ENCODE data around the gene AP1S3.

DNA sequence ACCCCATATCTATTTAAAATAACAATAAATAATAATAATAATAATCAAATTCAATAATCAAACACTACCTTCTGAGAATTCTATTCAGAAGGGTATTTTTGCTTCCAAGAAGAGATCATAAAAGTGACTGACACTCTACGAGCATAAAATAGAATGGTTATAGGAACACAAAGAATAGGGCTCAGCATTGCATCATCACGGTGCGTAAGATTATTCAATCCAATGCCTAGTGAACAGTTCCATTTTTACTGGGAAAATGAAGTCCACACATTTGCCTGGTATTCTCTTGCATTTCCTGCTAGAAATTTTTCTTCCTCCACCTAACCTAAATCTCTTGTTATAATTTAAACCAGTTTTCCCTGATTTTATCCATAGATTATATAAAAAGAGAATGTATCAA, 55.8 kb downstream of the AP1S3 start:
- TF ChIP-seq SMAD3 (CRISPR knock-in tag; IDR thresholded peaks at IDR 0.05; ENCODE audit: borderline replicate concordance): no peak
- TF ChIP-seq, protein P1, sequence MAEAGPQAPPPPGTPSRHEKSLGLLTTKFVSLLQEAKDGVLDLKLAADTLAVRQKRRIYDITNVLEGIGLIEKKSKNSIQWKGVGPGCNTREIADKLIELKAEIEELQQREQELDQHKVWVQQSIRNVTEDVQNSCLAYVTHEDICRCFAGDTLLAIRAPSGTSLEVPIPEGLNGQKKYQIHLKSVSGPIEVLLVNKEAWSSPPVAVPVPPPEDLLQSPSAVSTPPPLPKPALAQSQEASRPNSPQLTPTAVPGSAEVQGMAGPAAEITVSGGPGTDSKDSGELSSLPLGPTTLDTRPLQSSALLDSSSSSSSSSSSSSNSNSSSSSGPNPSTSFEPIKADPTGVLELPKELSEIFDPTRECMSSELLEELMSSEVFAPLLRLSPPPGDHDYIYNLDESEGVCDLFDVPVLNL (CRISPR knock-in tag; IDR thresholded peaks at IDR 0.05; ENCODE audit: borderline replicate concordance, low read depth): no peak
- TF ChIP-seq, protein P2, sequence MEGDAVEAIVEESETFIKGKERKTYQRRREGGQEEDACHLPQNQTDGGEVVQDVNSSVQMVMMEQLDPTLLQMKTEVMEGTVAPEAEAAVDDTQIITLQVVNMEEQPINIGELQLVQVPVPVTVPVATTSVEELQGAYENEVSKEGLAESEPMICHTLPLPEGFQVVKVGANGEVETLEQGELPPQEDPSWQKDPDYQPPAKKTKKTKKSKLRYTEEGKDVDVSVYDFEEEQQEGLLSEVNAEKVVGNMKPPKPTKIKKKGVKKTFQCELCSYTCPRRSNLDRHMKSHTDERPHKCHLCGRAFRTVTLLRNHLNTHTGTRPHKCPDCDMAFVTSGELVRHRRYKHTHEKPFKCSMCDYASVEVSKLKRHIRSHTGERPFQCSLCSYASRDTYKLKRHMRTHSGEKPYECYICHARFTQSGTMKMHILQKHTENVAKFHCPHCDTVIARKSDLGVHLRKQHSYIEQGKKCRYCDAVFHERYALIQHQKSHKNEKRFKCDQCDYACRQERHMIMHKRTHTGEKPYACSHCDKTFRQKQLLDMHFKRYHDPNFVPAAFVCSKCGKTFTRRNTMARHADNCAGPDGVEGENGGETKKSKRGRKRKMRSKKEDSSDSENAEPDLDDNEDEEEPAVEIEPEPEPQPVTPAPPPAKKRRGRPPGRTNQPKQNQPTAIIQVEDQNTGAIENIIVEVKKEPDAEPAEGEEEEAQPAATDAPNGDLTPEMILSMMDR (IDR thresholded peaks at IDR 0.05): no peak
- no peak for TF ChIP-seq NR3C1 (CRISPR knock-in tag; conservative IDR thresholded peaks at IDR 0.05; ENCODE audit: low read depth)
- TF ChIP-seq, protein P3, sequence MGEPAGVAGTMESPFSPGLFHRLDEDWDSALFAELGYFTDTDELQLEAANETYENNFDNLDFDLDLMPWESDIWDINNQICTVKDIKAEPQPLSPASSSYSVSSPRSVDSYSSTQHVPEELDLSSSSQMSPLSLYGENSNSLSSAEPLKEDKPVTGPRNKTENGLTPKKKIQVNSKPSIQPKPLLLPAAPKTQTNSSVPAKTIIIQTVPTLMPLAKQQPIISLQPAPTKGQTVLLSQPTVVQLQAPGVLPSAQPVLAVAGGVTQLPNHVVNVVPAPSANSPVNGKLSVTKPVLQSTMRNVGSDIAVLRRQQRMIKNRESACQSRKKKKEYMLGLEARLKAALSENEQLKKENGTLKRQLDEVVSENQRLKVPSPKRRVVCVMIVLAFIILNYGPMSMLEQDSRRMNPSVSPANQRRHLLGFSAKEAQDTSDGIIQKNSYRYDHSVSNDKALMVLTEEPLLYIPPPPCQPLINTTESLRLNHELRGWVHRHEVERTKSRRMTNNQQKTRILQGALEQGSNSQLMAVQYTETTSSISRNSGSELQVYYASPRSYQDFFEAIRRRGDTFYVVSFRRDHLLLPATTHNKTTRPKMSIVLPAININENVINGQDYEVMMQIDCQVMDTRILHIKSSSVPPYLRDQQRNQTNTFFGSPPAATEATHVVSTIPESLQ (CRISPR knock-in tag; IDR thresholded peaks at IDR 0.05): no peak
- no peak for TF ChIP-seq JUN (CRISPR knock-in tag; IDR thresholded peaks at IDR 0.05)
